Stomach (tissue), 4 donors: ENCODE results near the gene HSDL2.

Source experiments
- CTCF ChIP-seq, 7 experiments: fragments of 450-650 bp in 4 of 7; fragments of 200-600 bp in 3 of 7; sonication (generic) in 3 of 7; IDR thresholded peaks; one replicate each; pipeline ENCODE4 v1.5.1; 2016 to 2019; ENCODE audit warnings: antibody characterized with exemption in 7 of 7, control low read depth in 2 of 7, mild to moderate bottlenecking in 1 of 7
- EP300 ChIP-seq: sonication (generic); formaldehyde crosslinking; IDR thresholded peaks from one replicate; pipeline ENCODE4 v1.6.1; 2017; ENCODE audit warnings: antibody characterized with exemption
- POLR2A ChIP-seq, 4 donors: fragments of 450-650 bp; IDR thresholded peaks; one replicate each; pipeline ENCODE4 v1.6.1; 2016; ENCODE audit warnings: antibody characterized with exemption in 4 of 4, control low read depth in 2 of 4, mild to moderate bottlenecking in 1 of 4, moderate library complexity in 1 of 4
- POLR2AphosphoS5 ChIP-seq, 3 donors: sonication (generic); formaldehyde crosslinking; IDR thresholded peaks; one replicate each; pipeline ENCODE4 v1.6.1; 2016; ENCODE audit warnings: antibody characterized with exemption in 3 of 3

- TF ChIP-seq CTCF (IDR thresholded peaks at IDR 0.05) (no peak), POLR2A (IDR thresholded peaks at IDR 0.05) (no peak), EP300 (no peak), POLR2AphosphoS5 (IDR thresholded peaks at IDR 0.05) (no peak)
Measured at GRCh38 chr9:112462855-112463254, 82.9 kb downstream of the HSDL2 start.
